OCI-LY7 (cell line): ENCODE measurements around the gene PLCB1. TPM values are rescaled to one million over a fixed set of nuclear protein-coding genes. Genes with fewer than 3 reads are reported as not detected.

Experiments used
- BruUV-seq: library from RNA; stranded (reverse); fragments of 400-500 nt; replicated peaks from 2 replicates; lab custom pipeline; 2021; lab: Mats Ljungman, UMichigan
- CTCF ChIA-PET: fragments of 300-600 bp; sonication (Branson Sonifier 250); formaldehyde crosslinking; loops from one replicate; lab custom pipeline; 2022; ENCODE audit warnings: antibody characterized with exemption; ENCODE audit not compliant: unreplicated experiment; lab: Charles Lee
- POLR2A ChIA-PET: fragments of 300-600 bp; sonication (Branson Sonifier 250); formaldehyde crosslinking; loops from one replicate; lab custom pipeline; 2022; ENCODE audit warnings: antibody characterized with exemption; lab: Charles Lee
- DNase-seq: peaks from one replicate; pipeline ENCODE4 v3.0.0-alpha.2; 2015; ENCODE audit warnings: low spot score
- H2AFZ ChIP-seq: fragments of 200-600 bp; sonication (generic), shearing (Covaris generic); 2 replicates; pipeline ENCODE4 v1.6.1; 2014; ENCODE audit warnings: mild to moderate bottlenecking, antibody characterized with exemption, low read length, moderate library complexity
- H3K27ac ChIP-seq: fragments of 200-600 bp; sonication (generic); 2 replicates; pipeline ENCODE4 v1.5.1; 2014; ENCODE audit warnings: mixed run types, low read depth, mild to moderate bottlenecking, moderate library complexity, low read length, inconsistent platforms; ENCODE audit not compliant: poor library complexity, severe bottlenecking
- H3K36me3 ChIP-seq: fragments of 200-600 bp; sonication (generic); 2 replicates; pipeline ENCODE4 v1.6.1; 2014; ENCODE audit warnings: mild to moderate bottlenecking, antibody characterized with exemption, low read length, moderate library complexity, mixed read lengths; ENCODE audit not compliant: insufficient read depth
- H3K4me1 ChIP-seq: fragments of 200-600 bp; sonication (generic); 2 replicates; pipeline ENCODE4 v1.5.1; 2014; ENCODE audit warnings: mild to moderate bottlenecking, low read length; ENCODE audit not compliant: insufficient read depth, poor library complexity, severe bottlenecking
- H3K4me2 ChIP-seq: fragments of 200-600 bp; sonication (generic); 2 replicates; pipeline ENCODE4 v1.6.1; 2014; ENCODE audit warnings: mild to moderate bottlenecking, low read length
- H3K4me3 ChIP-seq: fragments of 200-600 bp; sonication (generic); 2 replicates; pipeline ENCODE4 v1.5.1; 2014; ENCODE audit warnings: mild to moderate bottlenecking, low read depth, low read length; ENCODE audit not compliant: poor library complexity, severe bottlenecking
- H3K79me2 ChIP-seq: fragments of 200-600 bp; sonication (generic); 2 replicates; pipeline ENCODE4 v1.6.1; 2016; ENCODE audit warnings: low read depth, mild to moderate bottlenecking, low read length, moderate library complexity, mixed read lengths; ENCODE audit not compliant: insufficient read depth
- H3K9me2 ChIP-seq: fragments of 200-600 bp; sonication (generic); 2 replicates; pipeline ENCODE4 v1.6.1; 2016; ENCODE audit warnings: mild to moderate bottlenecking, low read length, mixed read lengths; ENCODE audit not compliant: insufficient read depth
- H3K9me3 ChIP-seq: fragments of 200-600 bp; sonication (generic); 2 replicates; pipeline ENCODE4 v1.6.1; 2014; ENCODE audit warnings: mild to moderate bottlenecking, mixed run types, low read length, mixed read lengths
- H4K20me1 ChIP-seq: fragments of 200-600 bp; sonication (generic); 2 replicates; pipeline ENCODE4 v1.6.1; 2014; ENCODE audit warnings: mild to moderate bottlenecking, antibody characterized with exemption, low read length, moderate library complexity, mixed read lengths; ENCODE audit not compliant: insufficient read depth
- EZH2phosphoT487 ChIP-seq: fragments of 200-600 bp; sonication (generic); IDR thresholded peaks from 2 replicates; pipeline ENCODE4 v1.6.1; 2018; ENCODE audit warnings: low read depth, borderline replicate concordance, mild to moderate bottlenecking, mixed run types, antibody characterized with exemption, low read length, moderate library complexity, mixed read lengths
- intact Hi-C: fragments of 100-400 bp; cut with micrococcal nuclease; formaldehyde crosslinking; loops from one replicate; pipeline ENCODE4 v1.10.0; 2022; ENCODE audit not compliant: unreplicated experiment
- total RNA-seq, 2 experiments: library from RNA; depleted of rRNA in 1 of 2; stranded (reverse); fragments of >200 nt in 1 of 2; shearing (Covaris generic) in 1 of 2; gene quantifications; 2 replicates each; pipeline ENCODE4 v1.2.3, GENCODE V29; 2014 to 2022
- TF ChIP-seq, protein P1 (sequence below): fragments of 200-600 bp; sonication (generic); conservative IDR thresholded peaks from 2 replicates; pipeline ENCODE4 v1.5.1; 2014; ENCODE audit warnings: mild to moderate bottlenecking, antibody characterized with exemption, low read length, moderate library complexity, mixed read lengths

The PLCB1 gene
- total RNA-seq, 2 experiments from 2014 or later: 14.6 to 30.5 TPM

DNA sequence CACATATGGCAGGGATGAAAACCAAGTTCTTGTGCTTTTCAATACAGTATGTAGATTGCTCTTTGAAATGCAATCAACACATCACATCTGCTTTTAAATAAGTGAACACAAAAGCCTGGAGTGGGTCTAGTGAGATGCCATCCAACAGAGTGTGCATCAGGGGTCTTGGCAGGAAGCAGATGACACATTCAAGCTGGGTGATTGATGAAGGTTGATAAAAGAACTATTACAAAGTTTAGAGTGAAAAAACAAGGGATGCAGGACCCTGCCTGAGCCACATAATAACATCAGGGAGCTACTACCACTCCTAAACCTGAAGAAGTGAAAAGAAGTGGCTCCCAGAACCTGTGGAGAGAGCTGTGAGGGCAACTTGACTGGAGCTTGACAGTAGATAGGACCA, 16.6 kb upstream of the PLCB1 start:
- Histone ChIP-seq H2AFZ (no peak overlapping the region), H3K36me3 (no peaks in the 10 kb centered on the region), H3K9me2 (no peaks in the 10 kb centered on the region), H3K4me1 (no peaks in the 10 kb centered on the region), H3K4me2 (no peak overlapping the region), H3K4me3 (no peak overlapping the region), H3K27ac (no peak overlapping the region), H3K9me3 (no peaks in the 10 kb centered on the region), H4K20me1 (no peaks in the 10 kb centered on the region; the same call in 1 of the 2 replicates), H3K79me2 (no peaks in the 10 kb centered on the region)
- no TSS peak for BruUV-seq
- TF ChIP-seq, protein P1, sequence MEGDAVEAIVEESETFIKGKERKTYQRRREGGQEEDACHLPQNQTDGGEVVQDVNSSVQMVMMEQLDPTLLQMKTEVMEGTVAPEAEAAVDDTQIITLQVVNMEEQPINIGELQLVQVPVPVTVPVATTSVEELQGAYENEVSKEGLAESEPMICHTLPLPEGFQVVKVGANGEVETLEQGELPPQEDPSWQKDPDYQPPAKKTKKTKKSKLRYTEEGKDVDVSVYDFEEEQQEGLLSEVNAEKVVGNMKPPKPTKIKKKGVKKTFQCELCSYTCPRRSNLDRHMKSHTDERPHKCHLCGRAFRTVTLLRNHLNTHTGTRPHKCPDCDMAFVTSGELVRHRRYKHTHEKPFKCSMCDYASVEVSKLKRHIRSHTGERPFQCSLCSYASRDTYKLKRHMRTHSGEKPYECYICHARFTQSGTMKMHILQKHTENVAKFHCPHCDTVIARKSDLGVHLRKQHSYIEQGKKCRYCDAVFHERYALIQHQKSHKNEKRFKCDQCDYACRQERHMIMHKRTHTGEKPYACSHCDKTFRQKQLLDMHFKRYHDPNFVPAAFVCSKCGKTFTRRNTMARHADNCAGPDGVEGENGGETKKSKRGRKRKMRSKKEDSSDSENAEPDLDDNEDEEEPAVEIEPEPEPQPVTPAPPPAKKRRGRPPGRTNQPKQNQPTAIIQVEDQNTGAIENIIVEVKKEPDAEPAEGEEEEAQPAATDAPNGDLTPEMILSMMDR: no peak
- TF ChIP-seq EZH2phosphoT487: no peak
- CTCF ChIA-PET: no interaction called here
- POLR2A ChIA-PET: interaction anchor here (0.6 kb wide), 1 partner anchor 589 kb away, joined by 3 read pairs; no protein-coding TSS in a partner anchor
- intact Hi-C loops: no loop called here
- no peak for DNase-seq

DNA sequence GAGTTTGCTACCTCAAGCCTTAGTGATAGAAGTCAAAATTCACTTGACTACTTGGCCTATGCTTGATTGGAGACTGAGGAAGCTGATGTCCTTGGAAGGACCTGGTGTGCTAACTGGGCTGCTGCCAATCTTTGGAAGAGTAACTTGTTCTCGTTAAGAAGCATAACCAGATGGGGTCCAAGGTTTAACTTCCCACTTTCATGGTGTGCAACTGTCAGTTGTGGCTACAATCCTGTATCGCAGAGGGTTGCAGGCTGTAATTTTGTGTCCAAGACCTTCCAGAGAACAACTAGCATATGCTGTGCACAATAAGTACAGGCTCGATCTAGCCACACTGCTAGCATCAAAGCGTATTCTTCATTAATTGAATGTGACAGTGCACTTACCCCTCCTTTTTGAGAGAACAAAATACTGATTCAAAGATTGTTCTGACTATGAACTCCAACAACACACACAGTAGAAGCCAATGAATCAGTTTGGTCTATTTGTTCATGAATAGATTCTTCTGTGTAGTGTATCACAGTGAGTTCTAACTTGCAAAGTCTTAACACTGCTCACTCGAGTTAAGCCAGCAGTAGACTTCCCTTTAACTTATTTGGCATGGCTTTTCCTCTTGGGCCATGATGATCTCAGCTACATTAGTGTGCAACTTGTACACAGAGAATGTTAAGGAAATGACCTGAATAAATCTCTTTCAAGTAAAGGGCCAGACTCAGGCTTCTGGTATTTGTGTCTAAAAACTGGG, 15.8 kb upstream of the PLCB1 start:
- CTCF ChIA-PET: no interaction called here
- H4K20me1 ChIP-seq: no peaks in the 10 kb centered on the region; the same call in 1 of the 2 replicates
- H2AFZ ChIP-seq: no peak overlapping the region
- no peak overlapping the region for H3K4me2 ChIP-seq
- H3K36me3 ChIP-seq: no peaks in the 10 kb centered on the region
- TF ChIP-seq EZH2phosphoT487: no peak
- TF ChIP-seq, protein P1: no peak
- no peaks in the 10 kb centered on the region for H3K4me1 ChIP-seq
- no peak for DNase-seq
- H3K9me3 ChIP-seq: no peaks in the 10 kb centered on the region
- no peak overlapping the region for H3K4me3 ChIP-seq
- no TSS peak for BruUV-seq
- POLR2A ChIA-PET: no interaction called here
- H3K9me2 ChIP-seq: no peaks in the 10 kb centered on the region
- intact Hi-C loops: no loop called here
- no peak overlapping the region for H3K27ac ChIP-seq
- H3K79me2 ChIP-seq: no peaks in the 10 kb centered on the region

DNA sequence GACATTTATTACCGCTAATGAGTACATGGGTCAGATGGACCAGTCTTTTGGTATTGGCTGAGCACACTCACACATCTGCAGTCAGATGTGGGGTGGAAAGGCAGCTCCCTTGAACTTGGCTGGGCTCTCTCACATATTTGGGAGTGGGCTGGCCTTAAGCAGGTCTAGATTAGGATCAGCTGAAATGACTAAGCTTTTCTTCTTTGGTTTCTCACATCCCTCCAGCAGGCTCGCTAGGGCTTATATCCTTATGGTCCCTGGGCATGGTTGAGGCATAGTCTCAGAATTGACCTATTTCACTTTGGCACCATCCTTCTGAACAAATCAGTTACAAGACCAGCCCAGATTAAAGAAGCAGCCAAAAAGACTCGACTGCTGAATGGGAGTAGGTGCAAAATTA, 14.4 kb upstream of the PLCB1 start:
- intact Hi-C loops: no loop called here
- ChIA-PET CTCF (no interaction called here), POLR2A (no interaction called here)
- Histone ChIP-seq H3K9me3 (no peaks in the 10 kb centered on the region), H4K20me1 (no peaks in the 10 kb centered on the region; the same call in 1 of the 2 replicates), H2AFZ (no peak overlapping the region), H3K27ac (no peak overlapping the region), H3K4me3 (no peak overlapping the region), H3K79me2 (no peaks in the 10 kb centered on the region), H3K4me2 (no peak overlapping the region), H3K36me3 (no peaks in the 10 kb centered on the region), H3K9me2 (no peaks in the 10 kb centered on the region), H3K4me1 (no peaks in the 10 kb centered on the region)
- DNase-seq: no peak
- no TSS peak for BruUV-seq
- TF ChIP-seq EZH2phosphoT487: no peak
- TF ChIP-seq, protein P1: no peak
